OCI-M2 (cell line): ENCODE results near the gene GABPA.
"Not testable (repeated sequence)": the region's sequence is repeated elsewhere in the genome, so short reads cannot be mapped to it uniquely, and the experiment has no call there.

Source experiments
- DNase-seq: peaks from one replicate; lab custom pipeline; 2025; ENCODE audit not compliant: unreplicated experiment; lab: John Stamatoyannopoulos, UW

Gene GABPA

GRCh38 chr21:25734904-25735645, at the start of gene GABPA, which contains the start of gene ATP5PF:
Gene GABPA (plus strand): TSS chr21:25734972. CDS start chr21:25741599, 6,627 bp downstream.
Gene ATP5PF (minus strand): TSS chr21:25734904. CDS start chr21:25729794, 5,110 bp downstream.
- peak; percentile 47 for DNase-seq

- no peak for DNase-seq
Measured at GRCh38 chr21:25687787-25688186, 47.0 kb upstream of the GABPA start.

- DNase-seq, result no peak
Measured at GRCh38 chr21:25688275-25689155, 46.3 kb upstream of the GABPA start.

GRCh38 chr21:25689226-25689625, 45.5 kb upstream of the GABPA start:
- no peak for DNase-seq

- DNase-seq, result no peak
Measured at GRCh38 chr21:25691976-25692375, 42.8 kb upstream of the GABPA start.

- not testable (repeated sequence) for DNase-seq
Measured at GRCh38 chr21:25695461-25695860, 39.3 kb upstream of the GABPA start.

- no peak for DNase-seq
Measured at GRCh38 chr21:25700741-25701140, 34.0 kb upstream of the GABPA start.

- no peak for DNase-seq
Measured at GRCh38 chr21:25701529-25701928, 33.2 kb upstream of the GABPA start.

GRCh38 chr21:25708467-25709065, 26.2 kb upstream of the GABPA start:
- no peak for DNase-seq

- no peak for DNase-seq
Measured at GRCh38 chr21:25709684-25710265, 25.0 kb upstream of the GABPA start.

GRCh38 chr21:25710550-25710949, 24.2 kb upstream of the GABPA start:
- DNase-seq, result no peak

GRCh38 chr21:25714066-25714465, 20.7 kb upstream of the GABPA start:
- not testable (repeated sequence) for DNase-seq

GRCh38 chr21:25717491-25718147, 17.2 kb upstream of the GABPA start:
- DNase-seq, result no peak

- DNase-seq, result no peak
Measured at GRCh38 chr21:25721987-25722386, 12.8 kb upstream of the GABPA start.

GRCh38 chr21:25722631-25723030, 12.1 kb upstream of the GABPA start:
- no peak for DNase-seq

GRCh38 chr21:25732091-25732760, 2.5 kb upstream of the GABPA start:
- DNase-seq, result no peak

GRCh38 chr21:25733859-25734653, 716 bp upstream of the GABPA start:
- no peak for DNase-seq

GRCh38 chr21:25734654-25734903, 193 bp upstream of the GABPA start:
- DNase-seq, result no peak
